Measurements from ENCODE around the gene KCNH1.

The KCNH1 gene

DNA sequence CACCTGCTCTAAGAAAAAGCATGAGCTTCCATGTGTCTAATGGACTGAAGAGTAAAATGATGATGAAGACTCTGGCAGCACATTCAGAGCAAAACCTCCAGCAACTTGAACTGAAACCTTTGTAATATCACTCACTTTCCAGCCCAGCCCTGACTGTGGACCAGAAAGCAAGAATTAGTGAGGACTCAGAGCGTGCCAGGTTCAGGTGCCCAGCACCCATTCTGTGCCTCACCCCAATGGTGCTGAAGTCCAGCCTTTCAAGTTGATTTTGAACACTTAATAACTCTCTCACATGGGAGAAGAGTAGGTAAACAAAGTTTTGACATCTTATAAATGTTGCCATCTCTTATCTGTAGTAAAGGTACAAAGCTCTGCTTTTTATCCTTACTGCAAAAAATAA, 350.0 kb downstream of the KCNH1 start:
- TF ChIP-seq FOXM1 (IDR thresholded peaks at IDR 0.05; ENCODE audit: borderline replicate concordance, low read depth) (no peak), CEBPB (IDR thresholded peaks at IDR 0.05) (no peak), YY1 (IDR thresholded peaks at IDR 0.05; ENCODE audit: low read depth) (no peak), RAD21 (IDR thresholded peaks at IDR 0.05; ENCODE audit: low read depth) (no peak), TCF12 (IDR thresholded peaks at IDR 0.05; ENCODE audit: low read depth) (no peak), EGR1 (IDR thresholded peaks at IDR 0.05) (no peak)

DNA sequence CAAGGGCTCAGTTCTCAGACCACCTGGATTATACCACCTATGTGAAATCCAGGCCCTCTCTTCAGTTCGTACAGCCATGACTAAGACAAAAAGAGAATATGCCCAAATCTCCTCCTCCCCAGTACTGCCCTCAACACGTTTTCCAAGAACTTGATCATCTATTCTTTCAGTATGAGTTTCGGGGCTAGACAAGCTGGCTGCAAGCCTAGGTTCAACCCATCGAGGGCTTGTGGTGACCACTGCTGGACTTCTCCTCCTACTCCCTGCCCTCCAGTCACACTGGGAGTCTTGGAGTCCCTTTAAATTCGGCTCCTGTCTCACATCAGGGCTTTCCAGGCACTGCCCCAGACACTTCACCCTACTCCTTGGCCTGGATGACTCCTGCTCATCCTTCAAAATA, 352.3 kb downstream of the KCNH1 start:
- TF ChIP-seq NFIC (IDR thresholded peaks at IDR 0.05), result no peak
- TF ChIP-seq RAD21 (IDR thresholded peaks at IDR 0.05; ENCODE audit: low read depth), result no peak
- TF ChIP-seq, protein P1, sequence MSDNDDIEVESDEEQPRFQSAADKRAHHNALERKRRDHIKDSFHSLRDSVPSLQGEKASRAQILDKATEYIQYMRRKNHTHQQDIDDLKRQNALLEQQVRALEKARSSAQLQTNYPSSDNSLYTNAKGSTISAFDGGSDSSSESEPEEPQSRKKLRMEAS (IDR thresholded peaks at IDR 0.05), result no peak
- no peak for TF ChIP-seq YY1 (IDR thresholded peaks at IDR 0.05; ENCODE audit: low read depth)
- no peak for TF ChIP-seq FOXM1 (IDR thresholded peaks at IDR 0.05; ENCODE audit: borderline replicate concordance, low read depth)
- no peak for TF ChIP-seq EGR1 (IDR thresholded peaks at IDR 0.05)
- no peak for TF ChIP-seq ZBTB7A (IDR thresholded peaks at IDR 0.05; ENCODE audit: low read depth)
- TF ChIP-seq CEBPB (IDR thresholded peaks at IDR 0.05), result no peak
- no peak for TF ChIP-seq REST (IDR thresholded peaks at IDR 0.05; ENCODE audit: low read depth)

DNA sequence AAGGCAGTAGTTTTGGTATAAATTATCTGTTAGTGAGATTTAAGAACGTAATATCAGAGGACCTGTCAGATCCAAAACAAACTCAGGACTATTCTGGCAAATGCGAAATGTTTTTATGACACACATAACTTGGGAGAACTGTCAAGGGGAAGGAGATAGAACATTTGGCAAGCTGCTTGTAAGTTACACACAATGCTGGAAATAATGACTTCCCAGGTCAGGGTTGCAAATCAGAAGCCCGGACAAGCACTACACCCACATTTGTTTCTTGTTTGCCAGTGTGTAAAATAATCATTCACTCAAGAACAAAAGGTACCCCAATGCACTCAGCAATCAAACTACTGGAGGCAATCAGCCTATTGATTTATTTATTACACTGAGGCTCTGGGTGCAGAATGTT, 354.7 kb downstream of the KCNH1 start:
- TF ChIP-seq REST (IDR thresholded peaks at IDR 0.05; ENCODE audit: low read depth) (no peak), TAF1 (IDR thresholded peaks at IDR 0.05; ENCODE audit: low read depth) (no peak), RAD21 (IDR thresholded peaks at IDR 0.05; ENCODE audit: low read depth) (no peak), TEAD4 (IDR thresholded peaks at IDR 0.05) (no peak), ZBTB7A (IDR thresholded peaks at IDR 0.05; ENCODE audit: low read depth) (no peak), TCF12 (IDR thresholded peaks at IDR 0.05; ENCODE audit: low read depth) (no peak), EGR1 (IDR thresholded peaks at IDR 0.05) (no peak), NFIC (IDR thresholded peaks at IDR 0.05) (no peak), EP300 (IDR thresholded peaks at IDR 0.05; ENCODE audit: borderline replicate concordance) (no peak), FOXM1 (IDR thresholded peaks at IDR 0.05; ENCODE audit: borderline replicate concordance, low read depth) (no peak), YY1 (IDR thresholded peaks at IDR 0.05; ENCODE audit: low read depth) (no peak), CREB1 (IDR thresholded peaks at IDR 0.05; ENCODE audit: low read depth) (no peak), CEBPB (IDR thresholded peaks at IDR 0.05) (no peak)
- TF ChIP-seq, protein P2, sequence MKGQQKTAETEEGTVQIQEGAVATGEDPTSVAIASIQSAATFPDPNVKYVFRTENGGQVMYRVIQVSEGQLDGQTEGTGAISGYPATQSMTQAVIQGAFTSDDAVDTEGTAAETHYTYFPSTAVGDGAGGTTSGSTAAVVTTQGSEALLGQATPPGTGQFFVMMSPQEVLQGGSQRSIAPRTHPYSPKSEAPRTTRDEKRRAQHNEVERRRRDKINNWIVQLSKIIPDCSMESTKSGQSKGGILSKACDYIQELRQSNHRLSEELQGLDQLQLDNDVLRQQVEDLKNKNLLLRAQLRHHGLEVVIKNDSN (IDR thresholded peaks at IDR 0.05), result no peak
- TF ChIP-seq, protein P1 (IDR thresholded peaks at IDR 0.05), result no peak

DNA sequence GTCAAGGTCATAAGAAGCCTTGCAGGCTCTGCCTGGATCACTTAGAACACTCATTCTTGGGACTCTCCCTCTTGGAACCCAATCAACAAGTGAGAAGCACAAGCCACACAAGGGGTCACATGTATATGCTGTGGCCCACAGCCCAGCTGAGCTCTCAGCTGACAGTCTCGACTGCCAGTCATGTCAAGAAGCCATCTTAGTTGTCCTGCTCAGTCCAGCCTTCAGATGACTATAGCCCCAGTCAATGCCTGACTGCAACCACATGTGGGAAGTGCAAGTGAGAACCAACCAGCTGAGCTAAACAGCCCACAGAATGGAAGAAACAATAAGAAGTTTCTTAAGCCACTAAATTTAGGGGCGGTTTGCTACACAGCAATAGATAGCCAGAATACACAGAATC, 356.0 kb downstream of the KCNH1 start:
- no peak for TF ChIP-seq TEAD4 (IDR thresholded peaks at IDR 0.05)
- no peak for TF ChIP-seq YY1 (IDR thresholded peaks at IDR 0.05; ENCODE audit: low read depth)
- TF ChIP-seq EP300 (IDR thresholded peaks at IDR 0.05; ENCODE audit: borderline replicate concordance), result no peak
- TF ChIP-seq, protein P2 (IDR thresholded peaks at IDR 0.05), result no peak
- TF ChIP-seq RAD21 (IDR thresholded peaks at IDR 0.05; ENCODE audit: low read depth), result no peak
- no peak for TF ChIP-seq EGR1 (IDR thresholded peaks at IDR 0.05)
- no peak for TF ChIP-seq TCF12 (IDR thresholded peaks at IDR 0.05; ENCODE audit: low read depth)
- no peak for TF ChIP-seq REST (IDR thresholded peaks at IDR 0.05; ENCODE audit: low read depth)
- TF ChIP-seq, protein P1 (IDR thresholded peaks at IDR 0.05), result no peak
- no peak for TF ChIP-seq CREB1 (IDR thresholded peaks at IDR 0.05; ENCODE audit: low read depth)
- no peak for TF ChIP-seq CEBPB (IDR thresholded peaks at IDR 0.05)
- no peak for TF ChIP-seq TAF1 (IDR thresholded peaks at IDR 0.05; ENCODE audit: low read depth)
- TF ChIP-seq NFIC (IDR thresholded peaks at IDR 0.05), result no peak
- no peak for TF ChIP-seq ZBTB7A (IDR thresholded peaks at IDR 0.05; ENCODE audit: low read depth)
- TF ChIP-seq FOXM1 (IDR thresholded peaks at IDR 0.05; ENCODE audit: borderline replicate concordance, low read depth), result no peak
